Activated naive CD8-positive, alpha-beta T cell treated with anti-CD3 and anti-CD28 coated beads, Interleukin-2, amount 50 U/mL, for 24 hours (primary cell): ENCODE data around the gene SAG.
A peak's percentile ranks its signal among the peaks of the same experiment; 100 is the strongest.

Experiments
- ATAC-seq: fragments of 150-1000 bp; cut with Tn5 transposase; one replicate; pipeline ENCODE4 v1.10.0; 2021
- DNase-seq: peaks from one replicate; pipeline ENCODE4 v3.0.0; 2021
- H3K27ac Mint-ChIP-seq: one replicate; pipeline ENCODE4 v1.8.0; 2021; ENCODE audit warnings: mild to moderate bottlenecking, mixed read lengths
- H3K27me3 Mint-ChIP-seq: one replicate; pipeline ENCODE4 v1.8.0; 2021; ENCODE audit warnings: mixed read lengths
- H3K36me3 Mint-ChIP-seq: one replicate; pipeline ENCODE4 v1.8.0; 2021; ENCODE audit warnings: low read depth, mixed read lengths
- H3K4me1 Mint-ChIP-seq: one replicate; pipeline ENCODE4 v1.8.0; 2021; ENCODE audit warnings: mixed read lengths
- H3K4me3 Mint-ChIP-seq: one replicate; pipeline ENCODE4 v1.8.0; 2021; ENCODE audit warnings: mild to moderate bottlenecking, moderate library complexity, mixed read lengths
- H3K9me3 Mint-ChIP-seq: one replicate; pipeline ENCODE4 v1.8.0; 2021; ENCODE audit warnings: mixed read lengths

Gene SAG

GRCh38 chr2:233381638-233381995, 74.0 kb downstream of the SAG start:
- DNase-seq = no peak
- no peaks in the 10 kb centered on the region for H3K9me3 Mint-ChIP-seq
- H3K27ac Mint-ChIP-seq = peak overlapping the region; percentile 57
- H3K4me3 Mint-ChIP-seq = no peak overlapping the region
- peaks cover 32% of the 10 kb centered on the region for H3K36me3 Mint-ChIP-seq
- no peak for ATAC-seq
- H3K4me1 Mint-ChIP-seq = peaks cover 81% of the 10 kb centered on the region
- H3K27me3 Mint-ChIP-seq = no peaks in the 10 kb centered on the region

- H3K4me3 Mint-ChIP-seq = peak overlapping the region; percentile 69
- H3K9me3 Mint-ChIP-seq = no peaks in the 10 kb centered on the region
- no peak for DNase-seq
- peaks cover 96% of the 10 kb centered on the region for H3K4me1 Mint-ChIP-seq
- ATAC-seq = no peak
- H3K36me3 Mint-ChIP-seq = peaks cover 32% of the 10 kb centered on the region
- peak overlapping the region; percentile 91 for H3K27ac Mint-ChIP-seq
- H3K27me3 Mint-ChIP-seq = no peaks in the 10 kb centered on the region
These were observed 76.4 kb downstream of the SAG start for GRCh38 chr2:233384015-233384414.

DNA sequence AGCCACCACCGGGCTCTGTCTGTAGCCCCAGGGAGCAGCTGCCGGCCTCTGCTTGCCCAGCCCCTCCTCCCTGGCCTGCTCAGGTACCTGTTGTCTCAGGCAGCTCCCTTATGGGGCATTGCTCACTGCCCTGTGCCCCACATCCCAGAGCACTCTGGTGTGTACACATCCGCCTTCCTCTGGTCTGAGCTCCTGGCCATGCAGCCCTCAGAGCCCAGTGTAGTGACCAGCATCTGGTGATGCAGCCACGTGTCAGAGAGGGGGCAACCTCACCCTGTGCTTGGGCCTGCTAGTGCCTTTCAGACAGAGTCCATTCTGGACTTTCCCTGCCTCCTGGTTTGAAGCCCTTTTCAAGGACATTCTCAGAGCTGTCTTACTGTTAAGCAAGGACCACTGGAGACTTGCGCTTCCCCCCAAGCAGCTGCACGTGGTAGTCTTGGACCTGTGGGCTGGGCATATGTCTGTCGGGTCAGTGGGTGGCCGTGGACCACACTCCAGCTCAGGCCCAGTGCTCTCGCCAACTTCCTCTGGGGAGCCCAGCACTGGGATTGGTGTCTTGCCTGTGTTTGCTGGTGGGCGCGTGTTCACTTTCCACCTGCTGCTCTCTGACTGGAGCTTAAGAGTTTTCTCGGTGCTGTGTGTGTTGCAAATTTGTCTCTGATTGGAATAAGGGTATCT, 77.3 kb downstream of the SAG start:
- Mint-ChIP-seq H3K27ac (peak overlapping the region; percentile 91), H3K9me3 (no peaks in the 10 kb centered on the region), H3K36me3 (peaks cover 37% of the 10 kb centered on the region), H3K27me3 (no peaks in the 10 kb centered on the region), H3K4me3 (peak overlapping the region; percentile 69), H3K4me1 (peaks cover 95% of the 10 kb centered on the region)
- ATAC-seq (peak; percentile 18), DNase-seq (no peak)

DNA sequence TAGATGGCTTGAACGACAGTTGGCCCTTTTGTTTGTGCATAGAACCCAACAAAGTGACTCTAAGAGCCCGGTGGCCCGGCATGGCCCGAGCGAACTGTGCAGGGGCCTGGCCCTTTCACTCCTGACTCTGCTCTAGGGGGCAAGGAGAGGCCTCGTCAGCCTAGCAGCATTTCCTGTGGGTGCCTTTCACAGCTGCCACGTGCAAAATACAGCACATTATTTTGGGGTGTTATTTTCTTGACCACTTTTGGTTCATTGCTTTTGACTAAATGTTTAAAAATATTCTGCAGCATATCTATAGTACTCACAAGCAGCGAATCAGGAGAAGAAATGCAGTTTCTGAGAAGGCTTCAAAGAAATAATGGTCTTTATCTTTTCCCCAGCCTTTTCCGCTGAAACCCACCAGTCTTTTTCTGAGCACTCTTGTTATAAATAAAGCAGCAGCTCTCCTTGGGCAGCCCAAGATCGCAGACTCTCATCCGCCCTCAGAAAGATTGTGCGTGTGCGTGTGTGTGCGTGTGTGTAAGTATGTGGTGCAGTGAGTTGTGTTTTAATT, 78.0 kb downstream of the SAG start:
- peak overlapping the region; percentile 69 for H3K4me3 Mint-ChIP-seq
- H3K27ac Mint-ChIP-seq = peak overlapping the region; percentile 91
- H3K9me3 Mint-ChIP-seq = no peaks in the 10 kb centered on the region
- H3K4me1 Mint-ChIP-seq = peaks cover 89% of the 10 kb centered on the region
- H3K27me3 Mint-ChIP-seq = no peaks in the 10 kb centered on the region
- peak; percentile 71 for ATAC-seq
- H3K36me3 Mint-ChIP-seq = peaks cover 43% of the 10 kb centered on the region
- peak; percentile 58 for DNase-seq

- Mint-ChIP-seq H3K9me3 (no peaks in the 10 kb centered on the region), H3K36me3 (peaks cover 48% of the 10 kb centered on the region), H3K4me3 (peak overlapping the region; percentile 69), H3K27ac (peak overlapping the region; percentile 91), H3K27me3 (no peaks in the 10 kb centered on the region), H3K4me1 (peaks cover 82% of the 10 kb centered on the region)
- DNase-seq = no peak
- ATAC-seq = peak; percentile 78
These were observed 78.9 kb downstream of the SAG start for GRCh38 chr2:233386382-233387041.

DNA sequence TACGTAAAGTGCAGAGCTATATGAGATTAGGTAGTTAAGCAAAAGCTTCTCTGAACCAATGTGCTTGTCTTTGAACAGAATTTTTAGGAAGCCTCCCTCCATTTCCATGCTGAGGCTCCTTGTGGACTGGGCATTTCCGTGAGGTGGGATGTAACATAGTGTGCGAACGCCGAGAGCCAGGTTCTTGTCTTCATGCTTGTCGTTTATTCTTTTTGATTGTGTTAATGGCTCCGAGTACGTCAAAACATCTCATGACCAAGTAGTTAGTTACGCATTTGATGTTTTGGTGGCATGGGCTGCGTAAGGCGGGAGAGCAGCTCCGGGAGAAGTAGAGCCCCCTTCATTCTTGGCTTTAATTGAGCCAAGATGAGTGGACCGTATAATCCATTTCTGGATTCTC, 79.6 kb downstream of the SAG start:
- ATAC-seq (no peak), DNase-seq (no peak)

GRCh38 chr2:233387667-233388528, 80.3 kb downstream of the SAG start:
- Mint-ChIP-seq H3K27me3 (no peaks in the 10 kb centered on the region), H3K4me3 (no peak overlapping the region), H3K27ac (peak overlapping the region; percentile 91), H3K9me3 (no peaks in the 10 kb centered on the region), H3K4me1 (peaks cover 69% of the 10 kb centered on the region), H3K36me3 (peaks cover 50% of the 10 kb centered on the region)
- DNase-seq = no peak
- ATAC-seq = no peak

More for the DNA sequence above, 79.6 kb downstream of the SAG start:
- H3K27me3 Mint-ChIP-seq = no peaks in the 10 kb centered on the region
- peak overlapping the region; percentile 69 for H3K4me3 Mint-ChIP-seq
- H3K36me3 Mint-ChIP-seq = peaks cover 53% of the 10 kb centered on the region
- H3K27ac Mint-ChIP-seq = peak overlapping the region; percentile 91
- H3K4me1 Mint-ChIP-seq = peaks cover 75% of the 10 kb centered on the region
- H3K9me3 Mint-ChIP-seq = no peaks in the 10 kb centered on the region

DNA sequence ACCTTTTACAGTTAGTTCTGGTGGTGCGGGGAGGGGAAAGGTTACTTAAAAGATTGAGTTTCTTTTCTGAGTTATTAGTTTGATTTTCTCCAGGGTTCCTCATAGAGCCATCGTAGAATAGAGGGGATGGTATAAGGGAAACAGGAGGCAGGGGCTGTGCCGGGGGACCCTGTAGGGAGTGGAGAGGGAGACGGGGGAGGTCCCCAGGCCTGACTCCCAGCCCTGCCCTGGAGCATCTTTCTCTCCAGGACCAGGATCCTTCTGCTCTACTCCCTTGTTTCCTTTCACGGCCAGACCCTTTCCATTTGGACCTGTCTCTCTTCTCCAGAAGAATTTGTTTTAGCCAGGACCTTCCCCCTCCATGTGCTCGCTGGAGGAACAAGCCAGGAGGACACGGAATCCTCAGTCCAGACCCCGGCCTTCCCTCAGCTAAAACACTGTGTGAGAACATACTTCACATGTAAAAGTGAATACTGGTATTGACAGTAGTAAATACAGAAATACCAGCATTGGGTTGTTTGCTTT, 82.0 kb downstream of the SAG start:
- no peak for ATAC-seq
- peak overlapping the region; percentile 55 for H3K27ac Mint-ChIP-seq
- H3K4me3 Mint-ChIP-seq = no peak overlapping the region
- H3K36me3 Mint-ChIP-seq = peaks cover 50% of the 10 kb centered on the region
- H3K27me3 Mint-ChIP-seq = no peaks in the 10 kb centered on the region
- H3K4me1 Mint-ChIP-seq = peaks cover 51% of the 10 kb centered on the region
- no peak for DNase-seq
- H3K9me3 Mint-ChIP-seq = no peaks in the 10 kb centered on the region

- Mint-ChIP-seq H3K4me1 (peaks cover 47% of the 10 kb centered on the region), H3K27ac (no peak overlapping the region), H3K36me3 (peaks cover 40% of the 10 kb centered on the region), H3K4me3 (no peak overlapping the region), H3K27me3 (no peaks in the 10 kb centered on the region), H3K9me3 (no peaks in the 10 kb centered on the region)
- ATAC-seq = no peak
- no peak for DNase-seq
These were observed 88.1 kb downstream of the SAG start for GRCh38 chr2:233395687-233396086.
